ACHN (cell line): ENCODE data around the gene PARN.
A peak's percentile ranks its signal among the peaks of the same experiment; 100 is the strongest.
"Not testable (repeated sequence)": the region's sequence is repeated elsewhere in the genome, so short reads cannot be mapped to it uniquely, and the experiment has no call there.

ENCODE experiments used
- DNase-seq: peaks from one replicate; pipeline ENCODE4 v3.0.0-alpha.2; 2015
- in situ Hi-C: cut with HindIII; loops from 2 replicates; pipeline ENCODE4 v1.10.0; 2017; ENCODE audit warnings: low sequenced_read_pairs, low pct_ligation_motif_present, low pct_unique_long_range_greater_than_20kb

Gene PARN

DNA sequence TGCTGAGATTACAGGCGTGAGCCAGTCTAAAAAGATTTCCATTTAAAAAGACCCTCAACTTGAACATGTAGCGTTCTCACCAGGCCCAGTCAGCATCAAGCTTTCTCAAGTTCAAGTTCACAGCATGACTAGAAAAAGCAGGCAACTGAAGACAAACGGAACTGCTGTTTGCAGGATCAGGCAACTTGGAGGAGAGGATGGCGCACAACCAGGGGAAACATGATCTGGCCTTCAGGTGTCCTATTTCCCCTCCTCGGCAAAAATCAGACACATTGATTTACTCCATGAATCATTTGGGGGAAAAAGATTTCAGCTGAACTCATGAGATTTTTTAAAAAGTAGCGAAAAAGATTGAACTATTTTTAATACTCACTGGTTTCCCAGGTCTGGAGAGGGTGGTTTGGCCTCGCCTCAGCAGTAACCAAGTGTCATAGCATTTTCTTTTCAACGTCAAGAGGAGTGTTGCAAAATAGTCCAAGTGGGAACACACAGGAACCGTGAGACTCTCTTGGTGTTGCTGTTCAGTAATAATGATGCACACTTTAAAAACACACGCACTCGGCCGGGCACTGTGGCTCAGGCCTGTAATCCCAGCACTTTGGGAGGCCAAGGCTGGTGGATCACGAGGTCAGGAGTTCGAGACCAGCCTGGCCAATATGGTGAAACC lies 201.0 kb downstream of the PARN start:
- in situ Hi-C loops, DNase-seq: not testable (repeated sequence)

GRCh38 chr16:14428043-14428442 lies 202.0 kb downstream of the PARN start:
- in situ Hi-C loops = no loop called here
- no peak for DNase-seq

DNA sequence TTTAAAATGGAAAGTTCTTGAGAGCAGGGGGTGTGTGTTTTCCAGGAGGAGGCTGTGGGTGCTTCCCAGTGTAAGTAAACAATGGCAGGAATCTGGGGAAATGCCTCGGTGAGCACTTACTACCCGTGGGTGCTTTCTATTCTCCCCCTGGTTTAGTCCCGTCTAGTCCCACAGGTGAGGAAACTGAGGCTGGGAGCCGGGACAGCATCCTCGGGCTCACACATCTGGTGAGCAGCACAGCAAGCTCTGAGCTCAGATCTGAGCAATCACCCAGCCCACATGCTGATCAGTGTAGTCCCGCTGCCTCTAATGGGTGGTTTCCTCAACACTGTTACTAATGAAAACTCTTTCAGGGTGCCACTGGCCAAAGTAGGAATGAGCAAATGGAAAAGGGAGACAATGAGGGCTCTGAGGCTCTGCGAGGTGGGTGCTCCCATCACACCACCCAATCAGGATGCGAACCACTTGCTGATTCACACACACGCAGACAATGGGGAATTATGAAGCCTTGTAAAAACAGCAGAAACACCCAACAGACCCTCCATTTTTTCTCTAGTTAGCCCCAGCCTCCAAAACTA lies 202.6 kb downstream of the PARN start:
- no peak for DNase-seq
- in situ Hi-C loops = no loop called here

- DNase-seq = no peak
- in situ Hi-C loops = no loop called here
These were observed 205.5 kb downstream of the PARN start for GRCh38 chr16:14424595-14424994.

GRCh38 chr16:14423344-14423743 lies 206.7 kb downstream of the PARN start:
- no peak for DNase-seq
- in situ Hi-C loops = no loop called here

DNA sequence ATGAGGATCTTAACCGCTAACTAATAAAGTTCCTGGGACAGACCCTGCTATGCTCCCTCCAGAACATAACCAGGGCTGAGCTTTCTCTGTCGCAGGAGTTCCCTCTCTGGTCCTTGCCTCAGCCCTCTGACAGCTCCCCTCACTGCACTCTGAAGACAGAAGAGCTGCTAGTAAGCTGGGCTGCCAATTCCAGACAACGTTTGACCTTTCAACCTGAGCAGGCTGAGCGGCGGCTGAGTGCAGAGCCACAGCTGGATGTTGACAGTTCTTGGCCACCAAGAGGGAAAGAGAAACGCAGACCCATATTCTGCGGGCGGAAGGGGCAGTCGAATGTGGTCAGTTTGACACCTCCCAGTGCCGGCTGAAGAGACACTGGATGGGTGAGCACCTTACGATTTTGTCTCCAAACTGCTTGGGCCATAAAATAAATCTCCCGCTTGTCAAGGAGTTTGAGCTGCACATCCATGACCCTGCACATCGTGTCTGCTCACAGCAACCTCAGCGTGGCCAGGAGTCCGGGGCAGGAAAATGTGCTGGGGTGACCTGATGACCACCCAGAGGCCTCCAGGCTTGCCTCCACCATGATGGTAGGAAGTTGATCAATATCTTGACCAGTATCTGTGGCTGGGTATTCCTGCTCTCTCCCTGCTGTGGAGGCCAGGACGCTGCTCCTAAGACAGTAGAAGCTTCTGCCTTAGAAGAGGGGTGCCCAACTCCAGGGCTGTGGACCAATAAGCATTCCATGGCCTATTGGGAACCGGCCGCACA lies 209.2 kb downstream of the PARN start:
- in situ Hi-C loops = no loop called here
- no peak for DNase-seq

DNA sequence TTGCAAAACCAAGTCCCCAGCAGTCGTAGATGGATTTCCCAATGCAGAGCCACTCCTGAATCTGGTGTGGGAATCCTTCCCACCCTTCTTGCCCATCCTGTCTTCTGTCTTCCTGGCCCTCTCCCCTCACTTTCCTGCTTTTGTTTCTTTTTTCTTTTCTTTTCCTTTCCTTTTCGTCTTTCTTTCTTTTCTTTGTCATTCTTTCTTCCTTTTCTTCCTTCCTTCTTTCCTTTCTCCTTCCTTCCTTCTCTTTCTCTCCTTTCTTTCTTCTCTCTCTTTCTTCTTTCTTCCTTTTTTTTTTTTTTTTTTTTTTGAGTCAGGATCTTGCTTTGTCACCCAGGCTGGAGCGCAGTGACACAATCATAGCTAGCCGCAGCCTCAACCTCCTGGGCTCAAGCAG lies 209.8 kb downstream of the PARN start:
- DNase-seq, in situ Hi-C loops: not testable (repeated sequence)

GRCh38 chr16:14419817-14420216 lies 210.2 kb downstream of the PARN start:
- in situ Hi-C loops = no loop called here
- no peak for DNase-seq

DNA sequence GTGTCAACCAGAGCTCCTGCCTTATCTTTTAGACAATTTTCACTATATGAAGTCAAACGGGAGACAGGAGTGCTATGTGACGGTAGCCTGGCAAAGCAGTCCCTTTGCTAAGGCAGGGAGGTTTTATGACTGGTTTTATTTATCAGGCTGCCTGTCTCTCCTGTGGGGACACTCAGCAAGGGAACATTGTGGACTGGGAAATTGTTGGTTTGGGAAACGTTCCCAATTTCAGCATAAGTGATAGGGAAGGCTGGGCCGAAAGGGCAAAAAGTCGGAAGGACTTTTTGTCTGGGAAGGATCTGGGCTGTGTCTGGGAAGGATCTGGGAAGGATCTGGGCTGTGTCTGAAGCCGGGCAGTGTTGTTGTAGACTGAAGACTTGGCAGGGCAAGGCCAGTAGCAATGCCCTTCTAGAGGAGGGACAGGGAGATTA lies 211.2 kb downstream of the PARN start:
- no peak for DNase-seq
- in situ Hi-C loops = no loop called here

- DNase-seq = no peak
- in situ Hi-C loops = no loop called here
These were observed 213.9 kb downstream of the PARN start for GRCh38 chr16:14416184-14416583.

DNA sequence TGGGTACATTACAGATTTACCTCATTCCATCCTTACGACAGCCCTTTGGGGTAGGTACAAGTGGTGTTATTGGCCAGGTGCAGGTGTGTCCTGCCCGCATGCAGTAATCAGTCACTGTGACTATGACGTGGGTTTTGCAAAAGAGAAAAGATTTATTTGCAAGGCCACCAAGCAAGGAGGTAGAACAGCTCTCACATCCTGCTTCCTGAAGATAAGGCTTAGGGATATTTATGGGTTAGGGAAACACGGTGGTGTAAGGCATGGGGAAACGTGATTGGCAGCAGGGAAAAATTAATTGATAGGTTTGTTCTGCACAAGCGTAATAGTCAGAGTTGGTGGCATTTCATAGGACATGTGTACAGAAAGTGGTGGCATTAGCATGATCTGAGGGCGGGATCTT lies 214.8 kb downstream of the PARN start:
- in situ Hi-C loops = no loop called here
- DNase-seq = no peak

GRCh38 chr16:14409563-14409962 lies 220.5 kb downstream of the PARN start:
- DNase-seq = peak; percentile 69
- in situ Hi-C loops = no loop called here

DNA sequence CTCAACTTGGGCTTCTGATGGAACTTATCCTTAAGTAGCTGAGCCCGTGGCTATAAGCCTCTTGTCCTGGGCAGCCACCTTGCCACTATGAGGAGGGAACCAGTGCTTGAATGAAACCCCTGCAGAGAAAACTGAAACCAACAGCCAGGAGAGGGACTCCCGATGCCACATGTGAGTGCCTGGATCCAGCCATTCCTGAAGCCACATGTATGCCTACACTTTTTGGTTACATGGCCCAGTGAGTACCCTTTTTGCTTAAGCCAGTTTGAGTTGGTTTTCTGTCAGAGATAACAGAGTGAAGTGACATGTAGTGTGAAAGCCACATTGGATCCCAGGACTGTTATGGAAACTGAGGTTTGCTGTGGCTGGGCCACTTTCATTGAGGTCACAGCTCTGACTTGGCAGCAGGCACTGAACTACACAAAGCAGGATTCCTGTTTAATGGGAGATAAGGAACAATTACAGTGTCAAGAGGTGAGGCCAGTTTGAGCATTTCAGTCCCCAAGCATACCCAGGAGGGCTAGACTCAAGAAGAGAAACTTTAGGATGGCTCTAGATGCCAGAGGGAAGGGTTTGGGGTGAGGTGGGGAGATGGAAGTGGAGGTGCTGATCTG lies 222.2 kb downstream of the PARN start:
- in situ Hi-C loops = no loop called here
- no peak for DNase-seq

- peak; percentile 16 for DNase-seq
- in situ Hi-C loops = no loop called here
These were observed 224.2 kb downstream of the PARN start for GRCh38 chr16:14405611-14406537.

DNA sequence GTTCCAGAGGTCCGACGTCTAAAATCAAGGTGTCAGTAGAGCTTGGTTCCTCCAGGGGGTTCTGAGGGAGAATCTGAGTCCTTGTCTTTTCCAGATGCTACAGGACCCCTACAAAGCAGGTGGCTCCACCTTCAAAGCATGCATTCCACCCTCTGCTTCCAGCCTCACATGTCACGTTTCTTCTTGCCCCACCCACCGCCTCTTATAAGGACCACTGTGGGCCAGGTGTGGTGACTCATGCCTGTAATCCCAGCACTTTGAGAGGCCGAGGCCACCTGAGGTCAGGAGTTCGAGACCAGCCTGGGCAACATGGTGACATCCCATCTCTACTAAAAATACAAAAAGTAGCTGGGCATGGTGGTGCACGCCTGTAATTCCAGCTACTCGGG lies 227.1 kb downstream of the PARN start:
- DNase-seq, in situ Hi-C loops: not testable (repeated sequence)

GRCh38 chr16:14402114-14403000 lies 227.7 kb downstream of the PARN start:
- in situ Hi-C loops, DNase-seq: not testable (repeated sequence)

GRCh38 chr16:14401711-14402061 lies 228.4 kb downstream of the PARN start:
- DNase-seq, in situ Hi-C loops: not testable (repeated sequence)
